OCI-LY1 (cell line): Measurements from ENCODE around the gene UGT2A3.

Experiments
- H2AFZ ChIP-seq: fragments of 200-600 bp; sonication (generic), shearing (Covaris generic); 2 replicates; pipeline ENCODE4 v1.6.0; 2014; ENCODE audit warnings: antibody characterized with exemption, mild to moderate bottlenecking, low read length
- H3F3A ChIP-seq: fragments of 200-600 bp; sonication (generic), shearing (Covaris generic); 2 replicates; pipeline ENCODE4 v1.6.0; 2014; ENCODE audit warnings: mild to moderate bottlenecking, antibody characterized with exemption, low read length, moderate library complexity; ENCODE audit not compliant: insufficient read depth
- H3K27ac ChIP-seq: fragments of 200-600 bp; sonication (generic); 2 replicates; pipeline ENCODE4 v1.5.1; 2014; ENCODE audit warnings: low read length, mixed run types, mild to moderate bottlenecking, low read depth; ENCODE audit not compliant: poor library complexity, severe bottlenecking
- H3K27me3 ChIP-seq: fragments of 200-600 bp; sonication (generic); 2 replicates; pipeline ENCODE4 v1.6.0; 2014; ENCODE audit warnings: antibody characterized with exemption, mild to moderate bottlenecking, low read length, moderate library complexity; ENCODE audit not compliant: insufficient read depth
- H3K36me3 ChIP-seq: fragments of 200-600 bp; sonication (generic); 2 replicates; pipeline ENCODE4 v1.6.1; 2014; ENCODE audit warnings: mild to moderate bottlenecking, antibody characterized with exemption, low read length, moderate library complexity, mixed read lengths; ENCODE audit not compliant: insufficient read depth
- H3K4me1 ChIP-seq: fragments of 200-600 bp; sonication (generic); 2 replicates; pipeline ENCODE4 v1.5.1; 2014; ENCODE audit warnings: mild to moderate bottlenecking, low read length, moderate library complexity; ENCODE audit not compliant: insufficient read depth, severe bottlenecking
- H3K4me2 ChIP-seq: fragments of 200-600 bp; sonication (generic), shearing (Covaris generic); 2 replicates; pipeline ENCODE4 v1.6.1; 2014; ENCODE audit warnings: low read length
- H3K4me3 ChIP-seq: fragments of 200-600 bp; sonication (generic); 2 replicates; pipeline ENCODE4 v1.5.1; 2014; ENCODE audit warnings: low read length, low read depth, mild to moderate bottlenecking, mixed read lengths; ENCODE audit not compliant: poor library complexity, severe bottlenecking
- H3K79me2 ChIP-seq: fragments of 200-600 bp; shearing (Covaris generic); 2 replicates; pipeline ENCODE4 v1.6.1; 2016; ENCODE audit warnings: mixed run types, low read length, mixed read lengths; ENCODE audit not compliant: insufficient read depth
- H3K9ac ChIP-seq: fragments of 200-600 bp; sonication (generic), shearing (Covaris generic); 2 replicates; pipeline ENCODE4 v1.6.1; 2014; ENCODE audit warnings: mild to moderate bottlenecking, low read length, mixed read lengths
- H3K9me2 ChIP-seq: fragments of 200-600 bp; sonication (generic), shearing (Covaris generic); 2 replicates; pipeline ENCODE4 v1.6.1; 2014; ENCODE audit warnings: low read depth, mild to moderate bottlenecking, low read length, mixed read lengths
- H3K9me3 ChIP-seq: fragments of 200-600 bp; shearing (Covaris generic); 2 replicates; pipeline ENCODE4 v1.6.1; 2014; ENCODE audit warnings: low read length, mixed read lengths
- H4K20me1 ChIP-seq: fragments of 200-600 bp; sonication (generic), shearing (Covaris generic); 2 replicates; pipeline ENCODE4 v1.6.0; 2016; ENCODE audit warnings: mild to moderate bottlenecking, low read length; ENCODE audit not compliant: insufficient read depth
- CTCF ChIP-seq: fragments of 200-600 bp; sonication (generic), shearing (Covaris generic); IDR thresholded peaks from 2 replicates; pipeline ENCODE4 v1.5.1; 2017; ENCODE audit warnings: mild to moderate bottlenecking, antibody characterized with exemption, low read length, moderate library complexity, mixed read lengths
- EZH2 ChIP-seq: fragments of 200-600 bp; sonication (generic), shearing (Covaris generic); IDR thresholded peaks from 2 replicates; pipeline ENCODE4 v1.8.0; 2017; ENCODE audit warnings: borderline replicate concordance, mixed run types, mild to moderate bottlenecking, antibody characterized with exemption, low read length, moderate library complexity, mixed read lengths

UGT2A3 gene

GRCh38 chr4:68891678-68892077 is 59.9 kb downstream of the UGT2A3 start:
- Histone ChIP-seq H3K4me3 (no peak overlapping the region), H4K20me1 (no peaks in the 10 kb centered on the region), H2AFZ (no peak overlapping the region), H3K36me3 (no peaks in the 10 kb centered on the region), H3K79me2 (no peaks in the 10 kb centered on the region), H3K4me2 (no peak overlapping the region), H3K27me3 (no peaks in the 10 kb centered on the region), H3K9me3 (no peaks in the 10 kb centered on the region), H3K9ac (no peak overlapping the region), H3K4me1 (no peaks in the 10 kb centered on the region), H3F3A (no peaks in the 10 kb centered on the region), H3K9me2 (no peaks in the 10 kb centered on the region), H3K27ac (no peak overlapping the region)
- no peak for TF ChIP-seq CTCF
- TF ChIP-seq EZH2: no peak

- Histone ChIP-seq H3K4me3 (no peak overlapping the region), H3K9me3 (no peaks in the 10 kb centered on the region), H3K4me2 (no peak overlapping the region), H3K36me3 (no peaks in the 10 kb centered on the region), H3K9me2 (no peaks in the 10 kb centered on the region), H3K79me2 (no peaks in the 10 kb centered on the region), H2AFZ (no peak overlapping the region), H3K4me1 (no peaks in the 10 kb centered on the region), H3F3A (no peaks in the 10 kb centered on the region), H4K20me1 (no peaks in the 10 kb centered on the region), H3K9ac (no peak overlapping the region), H3K27ac (no peak overlapping the region), H3K27me3 (no peaks in the 10 kb centered on the region)
- TF ChIP-seq EZH2 (no peak), CTCF (no peak)
These were observed 66.1 kb downstream of the UGT2A3 start for GRCh38 chr4:68885545-68885944.

GRCh38 chr4:68883870-68884269 is 67.7 kb downstream of the UGT2A3 start:
- Histone ChIP-seq H3K4me1 (no peaks in the 10 kb centered on the region), H3K4me2 (no peak overlapping the region), H2AFZ (no peak overlapping the region), H3F3A (no peaks in the 10 kb centered on the region), H3K79me2 (no peaks in the 10 kb centered on the region), H3K36me3 (no peaks in the 10 kb centered on the region), H4K20me1 (no peaks in the 10 kb centered on the region), H3K27me3 (no peaks in the 10 kb centered on the region), H3K4me3 (no peak overlapping the region), H3K9me3 (no peaks in the 10 kb centered on the region), H3K9me2 (no peaks in the 10 kb centered on the region), H3K27ac (no peak overlapping the region), H3K9ac (no peak overlapping the region)
- TF ChIP-seq EZH2 (no peak), CTCF (no peak)
